HFF-Myc (cell line): ENCODE results near the gene DNAJC5G.
A peak's percentile ranks its signal among the peaks of the same experiment; 100 is the strongest.

ENCODE experiments used
- DNase-seq: peaks from one replicate; pipeline ENCODE4 v3.0.0-alpha.2; 2011; ENCODE audit warnings: low read depth; ENCODE audit errors: extremely low read depth
- H3K4me3 ChIP-seq: replicated peaks from 2 replicates; pipeline ENCODE4 v1.5.1; 2011; ENCODE audit warnings: low read depth, mild to moderate bottlenecking, control low read depth, low read length
- CTCF ChIP-seq: IDR thresholded peaks from 2 replicates; pipeline ENCODE4 v1.5.1; 2012; ENCODE audit warnings: mild to moderate bottlenecking, low read depth, low read length, control low read depth; ENCODE audit errors: missing control alignments

The DNAJC5G gene

GRCh38 chr2:27323596-27324285, 48.5 kb downstream of the DNAJC5G start:
- DNase-seq = no peak
- TF ChIP-seq CTCF = no peak
- peak overlapping the region; percentile 69 for H3K4me3 ChIP-seq

GRCh38 chr2:27324720-27325119, 49.5 kb downstream of the DNAJC5G start:
- TF ChIP-seq CTCF = no peak
- DNase-seq = no peak

More at GRCh38 chr2:27324720-27325119, 49.5 kb downstream of the DNAJC5G start:
- H3K4me3 ChIP-seq = no peak overlapping the region
